ENCODE data around the gene ZBTB37.

DNA sequence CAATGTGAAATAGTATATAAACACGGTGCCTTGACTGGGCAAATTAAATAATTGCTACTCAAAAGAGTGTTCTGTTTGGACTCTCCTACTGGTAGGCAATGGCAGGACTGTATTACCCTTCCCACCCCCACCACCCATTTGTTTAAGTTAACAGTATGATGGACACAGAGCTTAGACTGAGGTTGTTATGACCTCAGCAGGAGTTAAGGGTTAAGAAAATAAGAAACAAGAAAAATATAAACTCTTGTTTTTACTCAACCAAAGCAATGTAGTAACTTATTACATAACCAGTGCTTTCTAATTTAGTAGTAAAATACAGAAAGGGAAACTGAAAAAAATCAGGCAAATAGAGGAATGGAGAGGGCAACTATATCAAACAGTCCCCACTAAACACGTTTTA, 68.9 kb downstream of the ZBTB37 start:
- TF ChIP-seq, protein P1, sequence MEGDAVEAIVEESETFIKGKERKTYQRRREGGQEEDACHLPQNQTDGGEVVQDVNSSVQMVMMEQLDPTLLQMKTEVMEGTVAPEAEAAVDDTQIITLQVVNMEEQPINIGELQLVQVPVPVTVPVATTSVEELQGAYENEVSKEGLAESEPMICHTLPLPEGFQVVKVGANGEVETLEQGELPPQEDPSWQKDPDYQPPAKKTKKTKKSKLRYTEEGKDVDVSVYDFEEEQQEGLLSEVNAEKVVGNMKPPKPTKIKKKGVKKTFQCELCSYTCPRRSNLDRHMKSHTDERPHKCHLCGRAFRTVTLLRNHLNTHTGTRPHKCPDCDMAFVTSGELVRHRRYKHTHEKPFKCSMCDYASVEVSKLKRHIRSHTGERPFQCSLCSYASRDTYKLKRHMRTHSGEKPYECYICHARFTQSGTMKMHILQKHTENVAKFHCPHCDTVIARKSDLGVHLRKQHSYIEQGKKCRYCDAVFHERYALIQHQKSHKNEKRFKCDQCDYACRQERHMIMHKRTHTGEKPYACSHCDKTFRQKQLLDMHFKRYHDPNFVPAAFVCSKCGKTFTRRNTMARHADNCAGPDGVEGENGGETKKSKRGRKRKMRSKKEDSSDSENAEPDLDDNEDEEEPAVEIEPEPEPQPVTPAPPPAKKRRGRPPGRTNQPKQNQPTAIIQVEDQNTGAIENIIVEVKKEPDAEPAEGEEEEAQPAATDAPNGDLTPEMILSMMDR (conservative IDR thresholded peaks at IDR 0.05): no peak
- TF ChIP-seq ZFX (IDR thresholded peaks at IDR 0.05): no peak

Measured in C4-2B (cell line).